Tibial nerve (tissue), 3 donors: Measurements from ENCODE around the gene COL1A1.

Experiments used
- CTCF ChIP-seq, 5 experiments: fragments of 200-600 bp in 3 of 5; fragments of 450-650 bp in 2 of 5; sonication (generic) in 3 of 5; IDR thresholded peaks; one replicate each; pipeline ENCODE4 v1.5.1; 2016 to 2019; ENCODE audit warnings: antibody characterized with exemption in 5 of 5, mild to moderate bottlenecking in 3 of 5, moderate library complexity in 2 of 5
- POLR2A ChIP-seq, 2 donors: fragments of 450-650 bp; IDR thresholded peaks; one replicate each; pipeline ENCODE4 v1.6.1; 2017; ENCODE audit warnings: antibody characterized with exemption in 2 of 2, mild to moderate bottlenecking in 2 of 2, moderate library complexity in 2 of 2

GRCh38 chr17:50205111-50205962, 3.9 kb upstream of the COL1A1 start:
- TF ChIP-seq CTCF (IDR thresholded peaks at IDR 0.05) (no peak), POLR2A (IDR thresholded peaks at IDR 0.05) (no peak)
